Measurements from ENCODE around the gene WDR82.

DNA sequence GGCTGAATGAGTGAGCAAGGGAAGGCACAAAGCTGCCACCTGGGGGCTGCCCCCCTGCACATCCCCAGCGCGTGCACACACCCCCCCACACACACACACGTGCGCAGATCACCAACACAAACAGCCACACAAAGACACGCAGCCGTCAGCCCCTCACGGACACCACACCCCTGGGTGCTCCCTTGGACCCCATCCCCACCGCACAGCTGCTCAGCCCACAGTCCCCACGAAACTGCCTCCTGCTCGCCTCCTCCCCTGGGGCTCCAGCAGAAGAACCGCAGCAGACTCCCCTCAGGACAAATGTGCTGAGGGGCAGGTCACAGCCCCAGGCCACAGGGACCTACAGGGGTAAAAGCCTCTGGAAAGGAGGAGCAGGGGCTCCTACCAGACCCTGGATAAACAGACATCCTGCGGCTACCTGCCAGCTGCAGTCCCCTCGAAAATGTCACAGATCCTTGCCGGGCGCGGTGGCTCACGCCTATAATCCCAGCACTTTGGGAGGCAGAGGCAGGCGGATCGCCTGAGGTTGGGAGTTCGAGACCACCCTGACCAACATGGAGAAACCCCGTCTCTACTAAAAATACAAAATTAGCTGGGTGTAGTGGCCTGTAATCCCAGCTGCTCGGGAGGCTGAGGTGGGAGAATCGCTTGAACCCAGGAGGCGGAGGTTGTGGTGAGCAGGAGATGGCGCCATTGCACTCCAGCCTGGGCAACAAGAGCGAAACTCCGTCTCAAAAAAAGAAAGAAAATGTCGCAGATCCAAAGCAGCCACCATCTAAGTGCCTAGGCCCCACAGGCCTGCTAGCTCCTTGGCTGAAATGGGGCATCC lies 46.0 kb downstream of the WDR82 start:
- peak; percentile 26 for TF ChIP-seq CTCF (IDR thresholded peaks at IDR 0.05; ENCODE audit: poor library complexity)
- no peak for TF ChIP-seq EZH2 (IDR thresholded peaks at IDR 0.05; ENCODE audit: borderline replicate concordance)
